HT1080 (cell line): ENCODE results near the gene IGSF3. TPM values are rescaled to one million over a fixed set of nuclear protein-coding genes. Genes with fewer than 3 reads are reported as not detected.
"Not testable (repeated sequence)": the region's sequence is repeated elsewhere in the genome, so short reads cannot be mapped to it uniquely, and the experiment has no call there.

Source experiments
- DNase-seq: peaks from one replicate; pipeline ENCODE4 v3.0.0-alpha.2; 2015; ENCODE audit warnings: low read depth
- total RNA-seq: library from RNA; depleted of rRNA; stranded (reverse); fragments of >200 nt; shearing (Covaris generic); gene quantifications from 2 replicates; pipeline ENCODE4 v1.2.3, GENCODE V29; 2014

IGSF3 gene
- total RNA-seq, 1 experiment from 2014 or later = 14.0 TPM

DNA sequence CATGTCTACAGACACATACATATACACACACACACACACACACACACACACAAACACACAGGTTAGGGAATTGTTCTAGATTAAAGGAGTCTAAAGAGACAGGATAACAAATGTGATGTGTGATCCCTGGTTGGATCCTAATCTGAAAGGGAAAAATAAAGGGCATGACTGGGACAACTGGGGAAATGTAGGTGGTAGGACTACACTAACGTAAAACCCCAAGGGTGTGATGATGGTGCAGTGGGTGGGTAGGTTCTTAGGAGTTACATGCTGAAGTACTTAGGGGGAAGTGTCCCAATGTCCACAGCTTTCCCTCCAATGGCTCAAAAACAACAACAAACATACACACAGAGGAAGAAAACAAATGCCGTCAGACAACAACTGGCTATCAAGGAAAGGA lies 68.2 kb downstream of the IGSF3 start:
- DNase-seq = not testable (repeated sequence)

DNA sequence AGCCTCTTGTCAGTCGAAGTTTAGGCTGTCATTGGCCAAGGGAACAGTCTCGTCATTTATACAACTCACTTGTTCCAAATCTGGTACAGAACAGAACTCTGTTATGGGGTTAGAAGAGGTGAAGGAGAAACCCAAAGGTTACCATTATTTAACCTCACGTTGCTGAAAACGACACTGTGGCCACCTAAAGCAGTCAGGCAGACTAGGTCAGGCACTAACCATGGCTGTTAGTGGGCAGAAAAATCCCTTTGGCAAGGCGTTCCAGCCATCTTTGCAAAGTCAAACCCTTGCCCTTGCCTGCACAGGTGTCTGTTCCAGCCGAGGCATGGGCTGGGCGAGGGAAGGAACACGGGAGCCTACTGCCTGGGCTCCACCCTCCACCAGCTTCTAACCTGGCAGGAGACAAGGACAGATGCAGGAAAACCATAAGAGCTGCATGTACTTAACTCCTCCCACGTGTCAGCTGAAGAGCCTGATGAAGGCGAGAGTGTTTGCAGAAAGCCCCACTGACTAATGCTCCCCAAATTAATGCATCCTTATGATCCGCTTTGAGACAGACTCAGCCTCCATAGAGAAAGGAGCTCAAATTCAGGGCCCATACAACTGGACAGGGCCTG lies 69.0 kb downstream of the IGSF3 start:
- DNase-seq = not testable (repeated sequence)

- not testable (repeated sequence) for DNase-seq
These were observed 70.1 kb downstream of the IGSF3 start for GRCh38 chr1:116597388-116597787.

DNA sequence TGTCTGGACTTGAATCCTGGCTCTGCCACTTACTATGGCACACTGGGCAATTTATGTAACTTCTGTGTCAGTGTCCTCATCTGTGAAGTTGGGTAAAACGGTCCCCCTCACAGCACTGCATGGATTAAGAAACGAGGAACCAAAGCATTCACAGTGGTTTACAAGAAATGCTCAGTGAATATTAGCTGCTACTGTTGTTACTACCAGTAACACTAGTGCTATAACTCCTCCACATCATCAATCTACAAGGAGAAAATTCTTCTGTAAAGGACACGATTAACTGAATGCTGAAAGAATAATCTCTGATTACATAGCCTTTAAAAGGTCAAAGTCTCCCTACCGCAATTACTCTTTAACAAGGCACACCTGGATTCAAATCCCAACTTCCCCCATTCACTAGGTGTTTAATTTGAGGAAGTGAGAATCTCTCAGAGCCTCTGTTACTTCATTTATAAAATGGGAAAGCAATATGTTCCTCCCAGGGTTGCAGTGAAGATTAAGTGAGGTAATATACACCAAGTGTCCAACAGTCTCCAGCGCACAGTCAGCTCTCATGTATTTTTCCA lies 70.7 kb downstream of the IGSF3 start:
- DNase-seq = not testable (repeated sequence)

GRCh38 chr1:116595946-116596741 lies 71.4 kb downstream of the IGSF3 start:
- peak; percentile 48 for DNase-seq

DNA sequence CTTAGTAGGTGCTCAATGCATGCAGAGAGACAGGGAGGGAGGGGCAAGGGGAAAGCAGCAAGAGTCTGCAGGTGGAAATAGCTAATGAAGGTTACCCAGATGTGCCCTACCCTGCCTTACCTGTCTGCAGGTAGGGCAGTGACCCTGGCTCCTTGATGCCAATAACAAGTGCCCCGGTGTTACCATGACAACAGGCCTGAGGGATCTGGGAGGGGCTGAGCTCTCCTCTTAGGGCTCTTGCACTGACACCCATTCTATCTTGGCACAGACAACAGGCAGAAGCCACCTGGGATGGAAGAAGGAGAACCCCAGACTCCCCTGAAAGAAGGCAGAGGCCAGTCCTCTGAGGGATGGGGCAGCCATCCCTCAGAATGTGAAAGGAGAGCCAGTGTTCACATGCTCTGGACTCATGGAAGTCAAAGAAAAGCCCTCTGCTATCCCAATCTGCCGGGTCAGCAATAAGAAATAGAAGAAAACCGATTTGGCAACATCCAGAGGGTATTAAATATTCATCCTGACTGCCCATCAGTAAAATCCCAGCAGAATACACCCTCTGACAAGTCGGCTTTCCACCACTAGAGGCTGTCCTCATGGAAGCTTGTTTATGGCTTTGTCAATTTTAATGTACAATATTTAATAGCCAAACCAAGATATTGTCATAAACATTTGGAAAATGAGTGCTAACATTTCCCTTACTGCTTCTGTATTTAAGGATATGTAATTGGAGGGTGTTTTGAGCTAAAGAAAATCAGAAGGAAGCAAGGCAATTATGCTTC lies 72.3 kb downstream of the IGSF3 start:
- DNase-seq = not testable (repeated sequence)

DNA sequence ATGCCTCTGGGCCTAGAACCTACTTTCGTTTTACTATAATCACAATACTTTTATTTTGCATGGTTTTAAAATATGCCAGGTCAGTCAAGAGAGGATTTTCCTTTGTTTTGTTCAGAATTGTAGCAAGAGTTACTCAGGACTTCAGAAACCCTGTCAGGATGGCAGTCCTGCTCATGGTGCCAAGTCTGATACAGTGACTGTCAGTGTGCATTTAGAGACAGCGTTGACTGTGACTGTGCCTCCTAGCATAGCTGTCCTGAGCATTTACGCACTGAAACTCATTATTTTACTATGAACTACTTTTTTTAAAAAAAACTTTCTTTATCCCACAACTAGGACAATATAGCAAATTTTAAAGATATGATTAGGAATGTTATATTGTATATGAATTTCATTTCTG lies 73.6 kb downstream of the IGSF3 start:
- not testable (repeated sequence) for DNase-seq

DNA sequence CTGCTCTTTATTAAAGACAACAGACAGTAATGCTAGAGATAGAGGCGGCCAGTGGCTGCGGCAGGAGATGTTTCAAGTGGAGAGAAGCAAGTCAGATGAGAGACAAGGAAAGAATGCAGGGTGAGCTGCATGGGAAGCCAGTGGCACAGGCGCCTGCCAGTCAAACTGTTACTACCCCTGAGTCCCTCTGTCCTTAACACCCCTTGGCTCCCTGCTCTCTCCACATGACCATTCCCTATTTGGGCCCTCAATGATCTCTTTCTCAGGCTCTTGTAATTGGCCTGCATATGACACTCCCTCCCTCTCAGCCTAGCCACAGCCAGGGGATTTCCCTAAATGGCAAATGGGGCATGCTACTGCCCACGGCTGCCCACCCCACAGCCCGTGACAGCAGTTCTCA lies 74.1 kb downstream of the IGSF3 start:
- DNase-seq = not testable (repeated sequence)

DNA sequence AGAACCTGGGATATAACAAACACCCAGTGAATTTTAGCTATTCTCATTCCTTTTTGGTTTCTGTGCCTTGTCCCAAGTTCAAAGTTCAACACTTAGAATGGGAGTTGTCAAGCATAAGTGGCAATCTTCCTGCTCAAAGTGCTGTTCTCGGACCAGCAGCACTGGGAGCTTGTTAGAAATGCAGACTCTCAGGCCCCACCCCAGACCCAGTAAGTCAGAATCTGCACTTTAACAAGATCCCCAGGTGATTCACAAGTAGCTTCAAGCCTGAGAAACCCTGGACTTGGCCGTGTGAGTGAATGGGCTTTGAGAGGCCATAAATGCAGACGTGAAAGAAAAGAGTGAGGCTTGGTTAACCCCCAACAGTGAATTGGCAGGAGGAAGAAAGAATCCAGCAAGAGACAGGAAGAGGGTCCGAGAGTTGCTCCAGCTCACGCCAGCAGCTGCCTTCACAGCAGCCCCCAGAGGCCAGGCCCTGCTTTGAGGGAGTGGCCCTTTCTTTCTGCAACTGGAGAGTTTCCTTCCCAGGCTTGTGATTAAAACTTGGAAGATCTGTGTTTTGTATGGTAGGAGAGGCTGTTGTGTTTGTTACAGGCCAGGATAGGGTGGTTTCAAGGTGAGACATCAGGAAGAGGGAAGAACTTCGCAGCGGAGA lies 75.5 kb downstream of the IGSF3 start:
- DNase-seq = not testable (repeated sequence)

DNA sequence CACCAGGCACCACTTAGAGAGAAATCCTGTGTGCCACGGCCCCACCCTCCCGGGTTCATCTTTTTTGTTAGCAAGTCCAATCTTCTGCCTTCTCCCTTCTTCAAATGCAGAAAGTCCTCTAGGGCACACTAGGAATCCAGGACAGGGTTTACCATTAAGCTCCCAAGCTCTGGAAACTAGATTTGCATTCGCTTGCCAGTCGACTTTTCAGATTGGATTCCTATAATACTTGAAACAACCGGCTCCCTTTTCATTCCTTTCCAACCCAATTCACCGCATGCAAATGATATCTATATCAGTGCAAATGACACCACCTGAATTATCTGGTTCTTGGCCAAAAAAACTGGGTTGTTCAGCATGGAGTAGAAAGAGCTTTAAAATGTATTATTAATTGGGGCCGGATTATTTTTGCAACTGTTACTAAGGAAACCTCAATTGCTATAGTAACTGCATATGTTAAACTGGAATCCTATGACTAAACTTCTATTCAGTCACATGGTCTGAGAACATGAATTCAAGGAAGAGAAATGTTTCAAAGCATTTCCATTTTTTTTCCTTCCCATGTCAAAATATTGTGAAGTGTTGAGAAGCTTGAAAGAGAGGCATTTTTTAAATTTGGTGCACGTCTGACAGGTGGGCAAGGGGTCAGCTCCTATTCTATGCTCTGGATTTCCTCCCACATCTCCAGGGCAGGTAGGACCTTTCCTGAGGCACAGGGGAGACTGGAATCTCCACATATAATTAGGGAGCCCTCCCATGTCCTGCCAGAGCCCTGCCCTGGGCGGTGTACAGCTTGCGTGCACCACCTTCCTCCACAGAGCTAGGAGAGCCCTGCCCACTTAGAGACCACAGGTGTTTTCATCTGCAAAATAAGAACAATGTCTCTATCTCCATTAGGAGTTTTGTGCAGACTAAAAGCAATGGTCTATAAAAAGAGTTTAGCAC lies 76.3 kb downstream of the IGSF3 start:
- DNase-seq = not testable (repeated sequence)

- DNase-seq = not testable (repeated sequence)
These were observed 77.1 kb downstream of the IGSF3 start for GRCh38 chr1:116590359-116591005.

GRCh38 chr1:116589101-116589735 lies 78.3 kb downstream of the IGSF3 start:
- peak; percentile 73 for DNase-seq

GRCh38 chr1:116587501-116588227 lies 79.9 kb downstream of the IGSF3 start:
- DNase-seq = no peak

GRCh38 chr1:116586741-116587143 lies 80.8 kb downstream of the IGSF3 start:
- no peak for DNase-seq

DNA sequence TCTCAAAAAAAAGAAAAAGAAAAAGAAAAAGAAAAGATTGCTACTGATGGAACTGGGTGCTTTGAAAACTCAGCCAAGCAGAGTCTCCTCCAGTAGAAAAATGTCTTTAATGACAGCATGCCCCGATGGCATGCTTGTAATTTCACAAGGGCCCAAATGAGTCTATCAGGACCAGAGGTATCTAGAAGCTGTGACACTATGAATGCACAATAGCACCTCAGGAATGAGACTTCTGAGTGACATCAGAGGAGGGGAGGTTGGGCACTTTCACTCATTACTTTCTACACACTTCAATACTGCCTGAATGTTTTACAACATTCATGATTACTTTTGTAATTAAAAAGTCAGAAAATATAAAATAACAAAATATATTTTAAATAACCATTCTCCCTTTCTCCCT lies 81.6 kb downstream of the IGSF3 start:
- DNase-seq = no peak

DNA sequence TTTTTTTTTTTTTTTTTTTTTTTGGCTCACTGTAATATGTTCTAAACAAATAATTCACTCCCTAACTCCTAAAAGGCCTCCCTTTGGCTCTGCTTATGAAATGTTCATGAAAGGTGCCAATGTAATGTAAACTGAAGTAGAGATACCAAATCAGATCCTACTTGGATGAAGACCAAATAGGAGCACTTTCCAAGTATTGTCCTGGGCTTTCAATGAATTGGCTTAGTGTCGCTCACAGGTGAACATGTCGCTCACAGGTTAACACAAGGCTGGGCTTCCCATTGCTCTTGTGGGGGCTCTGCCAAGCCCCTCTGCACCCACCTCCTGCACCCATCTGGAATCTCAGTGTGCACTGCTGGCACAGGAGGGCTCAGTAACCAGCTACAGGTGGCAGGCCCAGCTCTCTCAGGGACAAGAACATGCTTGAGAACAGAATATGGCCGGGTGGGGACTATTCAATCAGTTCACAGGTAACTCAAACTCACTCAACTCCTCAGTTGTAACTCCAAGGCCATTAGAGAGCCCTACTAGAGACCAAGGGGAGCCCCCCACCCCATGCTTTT lies 86.1 kb downstream of the IGSF3 start:
- DNase-seq = no peak

GRCh38 chr1:116580446-116581322 lies 86.8 kb downstream of the IGSF3 start:
- DNase-seq = no peak
